Measurements from ENCODE around the gene TAF8. TPM values are rescaled to one million over a fixed set of nuclear protein-coding genes. Genes with fewer than 3 reads are reported as not detected.

TAF8 gene
- polyA plus RNA-seq, 3 donors = 13.1 to 24.7 (median 16.6) TPM

- Mint-ChIP-seq H3K27me3 (ENCODE audit: low read depth in 3 of 3) (peaks cover 0 to 2% (median 0%) of the 10 kb centered on the region in 3 donors), H3K9me3 (no peaks in the 10 kb centered on the region), H3K4me1 (no peaks in the 10 kb centered on the region), H3K36me3 (peaks cover 42 to 44% of the 10 kb centered on the region in 2 donors), H3K27ac (no peak overlapping the region), H3K4me3 (no peak overlapping the region)
- Histone ChIP-seq H3K4me2 (replicated peaks; ENCODE audit: extremely low read depth, low read length, poor library complexity, severe bottlenecking) (no peak overlapping the region), H4K20me1 (ENCODE audit: insufficient read depth, low read length) (no peaks in the 10 kb centered on the region), H3K36me3 (replicated peaks in 1 of 2; ENCODE audit: control insufficient read depth in 1 of 2, insufficient read depth in 2 of 2, low read length in 2 of 2) (peaks cover 84 to 98% of the 10 kb centered on the region in 2 donors), H3K9ac (ENCODE audit: insufficient read depth, low read length, poor library complexity, severe bottlenecking) (no peak overlapping the region), H3K9me3 (replicated peaks in 1 of 2; ENCODE audit: control insufficient read depth in 1 of 2, insufficient read depth in 1 of 2, low read length in 2 of 2) (no peaks in the 10 kb centered on the region), H3K4me1 (ENCODE audit: control insufficient read depth in 1 of 2, insufficient read depth in 2 of 2, low read length in 2 of 2) (no peaks in the 10 kb centered on the region), H3K27me3 (ENCODE audit: control insufficient read depth in 2 of 2, insufficient read depth in 2 of 2, low read length in 2 of 2) (no peaks in the 10 kb centered on the region), H3K27ac (ENCODE audit: low read depth in 1 of 2, low read length in 2 of 2) (no peak overlapping the region), H3K4me3 (replicated peaks in 1 of 3; ENCODE audit: low read depth in 2 of 3, low read length in 3 of 3) (no peak overlapping the region), H3K79me2 (ENCODE audit: insufficient read depth, low read length) (no peaks in the 10 kb centered on the region), H2AFZ (ENCODE audit: insufficient read depth, low read depth, low read length, poor library complexity, severe bottlenecking) (no peak overlapping the region)
- DNase-seq = no peak
- intact Hi-C loops (cut with micrococcal nuclease) = no loop called here
- 97% methylated on average over 7 of the region's 7 CpGs for WGBS (ENCODE audit: insufficient coverage)
- no peak for TF ChIP-seq CTCF (IDR thresholded peaks at IDR 0.05)
These were observed 17.8 kb downstream of the TAF8 start for GRCh38 chr6:42068173-42068572.

GRCh38 chr6:42068872-42069522 is 18.7 kb downstream of the TAF8 start:
- no peak overlapping the region for H3K4me3 Mint-ChIP-seq
- intact Hi-C loops (cut with micrococcal nuclease) = no loop called here

More at GRCh38 chr6:42068872-42069522, 18.7 kb downstream of the TAF8 start:
- no peak for TF ChIP-seq CTCF (IDR thresholded peaks at IDR 0.05)
- no peak overlapping the region for H2AFZ ChIP-seq (ENCODE audit: insufficient read depth, low read depth, low read length, poor library complexity, severe bottlenecking)
- H3K27me3 Mint-ChIP-seq (ENCODE audit: low read depth in 3 of 3) = peaks cover 0 to 2% (median 0%) of the 10 kb centered on the region in 3 donors
- no peak for DNase-seq
- no peaks in the 10 kb centered on the region for H4K20me1 ChIP-seq (ENCODE audit: insufficient read depth, low read length)
- H3K27ac Mint-ChIP-seq = no peak overlapping the region
- no peak overlapping the region for H3K4me3 ChIP-seq (replicated peaks in 1 of 3; ENCODE audit: low read depth in 2 of 3, low read length in 3 of 3)
- no peak overlapping the region for H3K27ac ChIP-seq (ENCODE audit: low read depth in 1 of 2, low read length in 2 of 2)
- H3K36me3 Mint-ChIP-seq = peaks cover 44% of the 10 kb centered on the region in 2 donors
- H3K27me3 ChIP-seq (ENCODE audit: control insufficient read depth in 2 of 2, insufficient read depth in 2 of 2, low read length in 2 of 2) = no peaks in the 10 kb centered on the region
- H3K4me1 ChIP-seq (ENCODE audit: control insufficient read depth in 1 of 2, insufficient read depth in 2 of 2, low read length in 2 of 2) = no peaks in the 10 kb centered on the region
- H3K9me3 Mint-ChIP-seq = no peaks in the 10 kb centered on the region
- no peak overlapping the region for H3K9ac ChIP-seq (ENCODE audit: insufficient read depth, low read length, poor library complexity, severe bottlenecking)
- no peaks in the 10 kb centered on the region for H3K79me2 ChIP-seq (ENCODE audit: insufficient read depth, low read length)
- WGBS (ENCODE audit: insufficient coverage) = 98% methylated on average over 5 of the region's 5 CpGs
- H3K4me2 ChIP-seq (replicated peaks; ENCODE audit: extremely low read depth, low read length, poor library complexity, severe bottlenecking) = no peak overlapping the region
- no peaks in the 10 kb centered on the region for H3K9me3 ChIP-seq (replicated peaks in 1 of 2; ENCODE audit: control insufficient read depth in 1 of 2, insufficient read depth in 1 of 2, low read length in 2 of 2)
- H3K4me1 Mint-ChIP-seq = no peaks in the 10 kb centered on the region
- H3K36me3 ChIP-seq (replicated peaks in 1 of 2; ENCODE audit: control insufficient read depth in 1 of 2, insufficient read depth in 2 of 2, low read length in 2 of 2) = peaks cover 84 to 98% of the 10 kb centered on the region in 2 donors

All from CD14-positive monocyte (primary cell).